Right cardiac atrium (tissue), 5 donors: ENCODE data around the gene FPGS. TPM values are rescaled to one million over a fixed set of nuclear protein-coding genes. Genes with fewer than 3 reads are reported as not detected.
"Not testable (repeated sequence)": the region's sequence is repeated elsewhere in the genome, so short reads cannot be mapped to it uniquely, and the experiment has no call there.

Source experiments
- ATAC-seq, 2 donors: fragments of 200-7000 bp; cut with Tn5 transposase; one replicate each; pipeline versions ENCODE4 v1.8.0 to v1.9.1; 2020; ENCODE audit warnings: moderate library complexity in 2 of 2, mild to moderate bottlenecking in 1 of 2
- DNase-seq, 3 donors: peaks; one replicate each; pipeline ENCODE4 v3.0.0-alpha.2; 2020
- H3K27ac ChIP-seq: one replicate; pipeline ENCODE4 v1.5.1; 2013; ENCODE audit warnings: mild to moderate bottlenecking, low read length, control low read depth, moderate library complexity
- H3K27me3 ChIP-seq: one replicate; pipeline ENCODE4 v1.6.1; 2013; ENCODE audit not compliant: control insufficient read depth, insufficient read depth
- H3K4me1 ChIP-seq: one replicate; pipeline ENCODE4 v1.6.1; 2013; ENCODE audit warnings: low read length; ENCODE audit not compliant: control insufficient read depth, insufficient read depth
- H3K4me3 ChIP-seq: one replicate; pipeline ENCODE4 v1.5.1; 2013; ENCODE audit warnings: low read length, control low read depth
- H3K9me3 ChIP-seq: one replicate; pipeline ENCODE4 v1.6.1; 2013; ENCODE audit warnings: low read length; ENCODE audit not compliant: control insufficient read depth
- WGBS: extraction: QIAGEN DNeasy Blood & Tissue Kit; methylation state at CpG from one replicate; pipeline ENCODE4 v1.1.7; 2013; 5-methylcytosine and 5-hydroxymethylcytosine counted together
- intact Hi-C, 4 donors: fragments of 100-400 bp; cut with DNase I; formaldehyde crosslinking; loops; one replicate each; pipeline versions ENCODE4 v1.11.0 to v1.14.0; 2022 to 2023
- long read RNA-seq, 4 donors: library from polyadenylated mRNA; unstranded; transcript quantifications; one replicate each; pipeline ENCODE4 v2.0.0, GENCODE V29; 2020 to 2021
- polyA plus RNA-seq: library from polyadenylated mRNA; stranded (reverse); fragments of 200-250 nt; gene quantifications from one replicate; pipeline ENCODE4 v1.2.3, GENCODE V29; 2013
- total RNA-seq, 4 donors: library from RNA; stranded (reverse); fragmentation: NEBNext Ultra II Directional; extraction: Animal tissue kit (Norgen Biotek cat#: 25700); gene quantifications; one replicate each; pipeline ENCODE4 v1.2.1, GENCODE V29; 2021
- donor health status: healthy with polysubstance abuse.
- donor health status: DM: no; HTN: yes; CAD: no.
- donor health status: DM: no; HTN: no; CAD: no.
- donor health status: DM: no; HTN: yes; CAD: no; lungs with severe emphysema.
- donor health status: DM: yes; HTN: yes; CAD: no.

Gene FPGS, protein sequence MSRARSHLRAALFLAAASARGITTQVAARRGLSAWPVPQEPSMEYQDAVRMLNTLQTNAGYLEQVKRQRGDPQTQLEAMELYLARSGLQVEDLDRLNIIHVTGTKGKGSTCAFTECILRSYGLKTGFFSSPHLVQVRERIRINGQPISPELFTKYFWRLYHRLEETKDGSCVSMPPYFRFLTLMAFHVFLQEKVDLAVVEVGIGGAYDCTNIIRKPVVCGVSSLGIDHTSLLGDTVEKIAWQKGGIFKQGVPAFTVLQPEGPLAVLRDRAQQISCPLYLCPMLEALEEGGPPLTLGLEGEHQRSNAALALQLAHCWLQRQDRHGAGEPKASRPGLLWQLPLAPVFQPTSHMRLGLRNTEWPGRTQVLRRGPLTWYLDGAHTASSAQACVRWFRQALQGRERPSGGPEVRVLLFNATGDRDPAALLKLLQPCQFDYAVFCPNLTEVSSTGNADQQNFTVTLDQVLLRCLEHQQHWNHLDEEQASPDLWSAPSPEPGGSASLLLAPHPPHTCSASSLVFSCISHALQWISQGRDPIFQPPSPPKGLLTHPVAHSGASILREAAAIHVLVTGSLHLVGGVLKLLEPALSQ
- total RNA-seq (10 to 100 TPM; 34.1 to 53.1 (median 45.6) TPM), polyA plus RNA-seq (30.1 TPM)
- long read RNA-seq, donor 1, transcript FPGS-203 (15 exons, 2,279 nt): major isoform, 92 of 186 reads
- long read RNA-seq, donor 1, transcript FPGS-221 (14 exons, 2,160 nt): minor isoform, 10 of 186 reads
- long read RNA-seq, donor 1, transcript FPGS-201 (15 exons, 2,278 nt): minor isoform, 21 of 186 reads
- long read RNA-seq, donor 1, partial matches to known transcripts: 8 of 186 reads
- long read RNA-seq, donor 1, other reads (novel, unspliced or antisense): 52 of 186 reads
- long read RNA-seq, donor 2, transcript FPGS-203 (15 exons, 2,279 nt): major isoform, 58 of 100 reads
- long read RNA-seq, donor 2, transcript FPGS-201 (15 exons, 2,278 nt): minor isoform, 11 of 100 reads
- long read RNA-seq, donor 2, partial matches to known transcripts: 4 of 100 reads
- long read RNA-seq, donor 2, other reads (novel, unspliced or antisense): 20 of 100 reads
- long read RNA-seq, donor 3, transcript FPGS-204 (14 exons, 2,230 nt): minor isoform, 9 of 423 reads
- long read RNA-seq, donor 3, transcript FPGS-201 (15 exons, 2,278 nt): minor isoform, 53 of 423 reads
- long read RNA-seq, donor 3, transcript FPGS-203 (15 exons, 2,279 nt): major isoform, 234 of 423 reads
- long read RNA-seq, donor 3, partial matches to known transcripts: 17 of 423 reads
- long read RNA-seq, donor 3, other reads (novel, unspliced or antisense): 109 of 423 reads
- long read RNA-seq, donor 4, transcript FPGS-203 (15 exons, 2,279 nt): major isoform, 78 of 137 reads
- long read RNA-seq, donor 4, transcript FPGS-201 (15 exons, 2,278 nt): minor isoform, 12 of 137 reads
- long read RNA-seq, donor 4, partial matches to known transcripts: 4 of 137 reads
- long read RNA-seq, donor 4, other reads (novel, unspliced or antisense): 35 of 137 reads

DNA sequence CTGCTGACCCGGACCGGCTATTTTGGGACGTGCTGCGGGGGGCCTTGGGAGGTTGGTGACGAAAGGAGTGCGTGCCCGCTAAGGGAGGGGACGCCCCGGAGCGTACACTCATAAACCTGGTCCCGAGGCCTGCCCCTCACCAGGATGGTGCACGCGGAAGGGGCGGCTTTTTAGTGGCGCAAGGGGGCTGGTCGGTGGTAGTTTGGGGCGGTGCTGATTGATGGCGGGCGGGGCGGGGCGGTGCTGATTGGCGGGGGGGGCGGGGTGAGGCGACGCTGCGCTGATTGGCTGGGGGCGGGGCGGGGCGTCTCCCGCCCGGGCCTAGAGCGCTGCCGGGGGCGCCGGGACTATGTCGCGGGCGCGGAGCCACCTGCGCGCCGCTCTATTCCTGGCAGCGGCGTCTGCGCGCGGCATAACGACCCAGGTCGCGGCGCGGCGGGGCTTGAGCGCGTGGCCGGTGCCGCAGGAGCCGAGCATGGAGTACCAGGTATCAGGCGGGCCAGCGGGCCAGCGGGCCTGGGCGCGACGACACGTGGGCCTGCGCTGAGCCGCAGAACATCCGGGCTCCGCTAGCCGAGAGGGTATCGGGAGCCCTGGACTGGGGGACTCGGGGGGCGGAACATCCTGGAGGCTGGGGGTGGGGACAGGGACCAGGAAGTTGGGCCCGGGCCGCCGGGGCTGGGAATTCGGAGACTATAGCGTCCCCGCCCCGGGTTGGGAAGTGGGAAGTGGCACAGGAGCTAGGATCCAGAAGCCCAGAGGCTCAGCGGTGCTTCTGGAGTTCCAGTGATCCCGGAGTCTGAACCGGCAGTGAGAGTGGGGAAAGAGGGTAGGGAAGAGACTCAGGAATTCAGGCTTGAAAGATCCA is at the start of gene FPGS:
TSS of gene FPGS (plus strand) at position 307 of the 868 bp plus-strand sequence. CDS start at position 350, 43 bp downstream.
- Histone ChIP-seq H3K4me3 (peak within 1 kb of the TSS; percentile 87), H3K4me1 (peaks cover 4% of the 10 kb centered on the region), H3K9me3 (no peaks in the 10 kb centered on the region), H3K27ac (peak within 1 kb of the TSS; percentile 97), H3K27me3 (no peaks in the 10 kb centered on the region)
- ATAC-seq (peak; percentile 92 to 94), DNase-seq (peak; percentile 95 to 97 (median 96))
- under 1% methylated on average over 83 of the region's 83 CpGs for WGBS
- intact Hi-C loops: loop anchor here in 2 of 4 donors (5.0 to 10.0 kb wide), 2 partner anchors 72 to 114 kb away; partner anchors contain the start of genes AK1 (in 2 of the 2) and ST6GALNAC4 (in 1 of the 2)

DNA sequence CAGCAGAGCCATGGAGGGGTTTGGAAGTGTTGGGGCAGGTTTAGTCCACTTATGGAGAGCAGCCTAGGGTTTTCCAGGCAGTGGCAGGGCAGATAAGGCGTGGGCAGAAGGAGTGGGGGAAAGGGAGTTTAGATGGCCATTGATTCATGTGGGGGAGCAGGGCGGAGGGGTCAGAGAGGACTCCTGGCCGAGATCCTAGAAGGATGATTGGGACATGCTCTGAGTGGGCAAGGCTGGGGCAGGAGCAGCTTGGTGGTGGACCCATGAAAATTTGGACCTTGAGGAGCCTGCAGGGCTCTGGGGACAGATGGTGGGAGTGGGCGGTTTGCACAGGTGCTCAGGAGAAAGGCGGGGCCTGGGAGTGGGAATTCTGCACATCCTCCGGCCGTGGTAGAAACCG is 49.5 kb upstream of the FPGS start:
- Histone ChIP-seq H3K27me3 (no peaks in the 10 kb centered on the region), H3K4me1 (no peaks in the 10 kb centered on the region), H3K9me3 (no peaks in the 10 kb centered on the region), H3K27ac (no peak overlapping the region), H3K4me3 (no peak overlapping the region)
- intact Hi-C loops: no loop called here
- peak in 1 of 3 donors; percentile 20 for DNase-seq
- no peak for ATAC-seq
- 77% methylated on average over 8 of the region's 8 CpGs for WGBS

DNA sequence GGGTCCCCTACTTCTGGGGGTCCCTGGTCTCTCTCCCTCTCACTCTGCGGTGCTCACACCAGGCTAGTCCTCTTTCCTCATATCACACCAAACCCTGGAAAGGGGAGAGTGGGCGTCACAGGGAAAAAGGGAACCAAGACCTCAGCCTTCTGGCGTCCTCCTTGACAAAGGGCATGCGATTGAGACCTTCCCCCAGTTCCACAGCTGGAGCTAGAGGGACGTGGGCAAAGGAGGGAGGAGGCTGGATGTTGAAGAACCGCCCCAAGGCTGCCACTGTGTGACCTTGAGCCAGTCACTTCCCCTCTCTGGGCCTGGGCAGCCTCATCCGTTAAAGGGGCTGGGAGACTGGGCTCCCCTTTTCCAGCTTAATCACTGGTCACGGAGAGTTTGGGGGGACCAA is 49.1 kb upstream of the FPGS start:
- no peaks in the 10 kb centered on the region for H3K27me3 ChIP-seq
- H3K4me3 ChIP-seq: no peak overlapping the region
- intact Hi-C loops: no loop called here
- WGBS: 78% methylated on average over 8 of the region's 8 CpGs
- ATAC-seq: peak in 1 of 2 donors; percentile 4
- no peaks in the 10 kb centered on the region for H3K4me1 ChIP-seq
- peak in 1 of 3 donors; percentile 28 for DNase-seq
- H3K9me3 ChIP-seq: no peaks in the 10 kb centered on the region
- H3K27ac ChIP-seq: no peak overlapping the region

DNA sequence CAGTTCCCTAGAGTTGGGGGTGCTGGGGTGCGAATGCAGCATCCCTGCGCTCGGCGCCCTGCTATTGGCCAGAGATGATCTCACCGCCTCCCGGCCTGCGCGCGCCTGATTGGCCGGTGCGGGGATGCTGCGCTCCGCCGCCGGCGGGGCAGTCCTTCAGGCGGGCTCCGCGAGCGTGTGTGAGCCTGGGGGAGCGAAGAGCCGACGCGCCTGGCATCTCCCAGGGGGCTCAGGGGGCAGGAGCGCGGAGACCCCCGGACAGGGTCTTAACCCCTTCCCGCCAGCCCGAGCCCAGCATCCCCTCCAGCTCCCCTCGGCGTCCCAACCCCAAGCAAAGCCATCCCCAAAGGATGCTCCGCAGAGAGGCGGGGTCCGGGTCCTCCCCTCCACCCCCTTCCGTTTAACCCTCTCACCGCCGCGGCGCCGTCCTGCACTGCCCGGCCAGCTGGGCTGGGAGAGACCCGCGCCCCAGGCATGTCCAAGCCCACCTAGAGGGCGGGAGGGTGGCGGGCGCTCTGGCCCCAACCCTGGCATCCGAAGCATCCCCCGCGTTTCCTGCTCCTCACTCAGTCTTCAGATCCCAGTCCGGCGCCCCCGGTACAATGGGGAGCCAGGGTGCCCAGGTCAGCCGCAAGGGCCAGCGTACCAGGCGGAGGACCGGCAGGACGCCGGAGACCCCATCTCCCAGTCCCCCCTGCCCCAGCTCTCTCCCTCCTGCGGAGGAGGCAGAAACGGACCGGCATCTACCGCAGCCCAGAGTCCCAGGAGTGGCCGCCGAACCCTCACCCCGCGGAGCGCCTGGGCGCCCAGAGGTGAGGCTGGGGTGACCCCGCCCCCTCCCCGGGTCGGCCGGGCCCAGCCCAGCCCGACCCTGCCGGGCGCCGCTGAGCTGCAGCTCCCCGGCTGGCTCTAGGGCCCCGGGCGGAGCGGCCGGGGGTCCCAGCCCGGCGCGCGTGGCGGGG is 48.3 kb upstream of the FPGS start:
- 29% methylated on average over 86 of the region's 86 CpGs for WGBS
- no peak overlapping the region for H3K27ac ChIP-seq
- peak; percentile 27 to 38 for ATAC-seq

DNA sequence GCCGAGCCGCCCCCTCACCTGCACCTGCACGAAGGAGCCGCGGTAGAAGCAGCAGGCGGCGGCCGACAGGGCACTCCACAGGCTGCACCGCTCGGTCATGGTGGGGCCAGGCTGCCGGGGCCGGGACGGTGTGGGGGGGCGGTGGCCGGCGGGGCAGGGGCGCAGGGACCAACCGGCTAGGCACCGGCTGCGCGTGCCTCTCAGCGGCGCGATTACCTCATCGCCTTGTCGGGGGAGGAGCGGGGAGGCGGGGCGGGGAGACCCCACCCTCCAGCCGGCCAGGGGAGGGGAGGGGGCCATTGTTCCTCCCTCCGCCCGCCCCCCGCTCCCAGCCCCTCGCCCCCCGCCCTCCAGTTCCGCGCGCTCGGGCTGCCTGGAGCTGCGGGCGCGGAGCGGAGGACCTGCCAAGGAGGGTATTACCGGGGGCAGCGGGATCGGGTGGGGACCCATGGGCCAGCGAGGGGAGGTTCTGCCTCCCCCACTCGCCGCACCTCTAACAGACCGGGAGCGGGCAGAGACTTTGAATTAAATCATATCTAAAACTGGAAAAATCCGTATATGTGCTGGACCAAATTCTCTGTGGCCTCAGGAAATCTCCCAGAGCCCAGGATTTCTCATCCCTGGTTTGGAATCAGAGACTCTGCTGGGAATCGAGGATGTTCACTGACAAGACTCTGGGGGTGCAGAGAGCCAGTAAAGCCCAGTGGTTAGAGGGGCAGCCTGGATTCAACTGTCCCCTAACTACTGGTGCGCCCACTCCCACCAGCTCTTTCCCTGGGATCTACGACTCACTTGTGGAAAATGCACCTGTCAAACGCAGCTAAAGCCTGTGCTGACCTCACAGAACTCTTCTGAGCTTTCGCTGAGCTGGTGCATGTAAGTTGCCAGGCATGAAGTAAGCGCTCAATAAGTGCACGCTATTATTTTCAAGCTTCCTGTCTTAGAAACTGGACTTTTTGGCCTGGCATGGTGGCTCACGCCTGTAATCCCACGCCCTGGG is 47.3 kb upstream of the FPGS start:
- no peaks in the 10 kb centered on the region for H3K27me3 ChIP-seq
- WGBS: 19% methylated on average over 60 of the region's 61 CpGs
- peak in 1 of 3 donors; percentile 57 for DNase-seq
- no peaks in the 10 kb centered on the region for H3K9me3 ChIP-seq
- H3K4me1 ChIP-seq: no peaks in the 10 kb centered on the region
- no peak overlapping the region for H3K27ac ChIP-seq
- intact Hi-C loops: no loop called here
- H3K4me3 ChIP-seq: peak overlapping the region; percentile 32
- peak; percentile 48 to 70 for ATAC-seq

More for the DNA sequence above, 48.3 kb upstream of the FPGS start:
- peak in 1 of 3 donors; percentile 52 for DNase-seq
- H3K4me1 ChIP-seq: no peaks in the 10 kb centered on the region
- no peaks in the 10 kb centered on the region for H3K27me3 ChIP-seq
- intact Hi-C loops: no loop called here
- H3K4me3 ChIP-seq: peak overlapping the region; percentile 32
- H3K9me3 ChIP-seq: no peaks in the 10 kb centered on the region

DNA sequence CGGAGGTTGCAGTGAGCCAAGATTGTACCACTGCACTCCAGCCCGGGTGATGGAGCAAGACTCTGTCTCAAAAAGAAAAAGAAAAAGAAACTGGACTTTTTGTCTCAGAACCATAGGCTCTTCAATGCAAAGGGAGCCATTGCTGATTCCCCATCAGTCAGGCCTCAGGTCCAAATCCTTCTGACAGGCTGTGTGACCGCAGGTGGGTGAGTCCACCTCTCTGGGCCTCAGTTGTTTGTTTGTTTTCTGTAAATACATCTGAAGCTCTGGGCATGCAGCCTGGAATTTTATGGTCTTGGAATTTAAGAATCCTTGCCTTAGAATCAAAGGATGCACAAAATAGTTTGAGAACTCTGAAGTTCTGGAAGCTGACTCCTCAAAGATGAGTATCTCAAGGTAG is 46.4 kb upstream of the FPGS start:
- H3K9me3 ChIP-seq: no peaks in the 10 kb centered on the region
- 90% methylated on average over 3 of the region's 3 CpGs for WGBS
- ATAC-seq (no peak), DNase-seq (peak in 1 of 3 donors; percentile 2)
- intact Hi-C loops: no loop called here
- no peak overlapping the region for H3K4me3 ChIP-seq
- H3K27me3 ChIP-seq: no peaks in the 10 kb centered on the region
- no peaks in the 10 kb centered on the region for H3K4me1 ChIP-seq
- H3K27ac ChIP-seq: no peak overlapping the region

DNA sequence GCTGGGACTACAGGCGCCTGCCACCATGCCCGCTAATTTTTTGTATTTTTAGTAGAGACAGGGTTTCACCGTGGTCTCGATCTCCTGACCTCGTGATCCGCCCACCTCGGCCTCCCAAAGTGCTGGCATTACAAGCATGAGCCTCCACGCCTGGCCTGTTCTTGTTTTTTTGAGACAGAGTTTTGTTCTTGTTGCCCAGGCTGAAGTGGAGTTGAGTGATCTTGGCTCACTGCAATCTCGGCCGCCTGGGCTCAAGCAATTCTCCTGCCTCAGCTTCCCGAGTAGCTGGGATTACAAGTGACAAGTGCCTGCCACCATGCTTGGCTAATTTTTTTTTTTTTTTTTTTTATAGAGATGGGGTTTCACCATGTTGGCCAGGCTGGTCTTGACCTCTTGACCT is 45.9 kb upstream of the FPGS start:
- H3K4me3 ChIP-seq, ATAC-seq, H3K9me3 ChIP-seq, intact Hi-C loops, H3K27ac ChIP-seq, H3K27me3 ChIP-seq, H3K4me1 ChIP-seq: not testable (repeated sequence)
- peak in 1 of 3 donors; percentile 11 for DNase-seq
- 77% methylated on average over 11 of the region's 11 CpGs for WGBS

DNA sequence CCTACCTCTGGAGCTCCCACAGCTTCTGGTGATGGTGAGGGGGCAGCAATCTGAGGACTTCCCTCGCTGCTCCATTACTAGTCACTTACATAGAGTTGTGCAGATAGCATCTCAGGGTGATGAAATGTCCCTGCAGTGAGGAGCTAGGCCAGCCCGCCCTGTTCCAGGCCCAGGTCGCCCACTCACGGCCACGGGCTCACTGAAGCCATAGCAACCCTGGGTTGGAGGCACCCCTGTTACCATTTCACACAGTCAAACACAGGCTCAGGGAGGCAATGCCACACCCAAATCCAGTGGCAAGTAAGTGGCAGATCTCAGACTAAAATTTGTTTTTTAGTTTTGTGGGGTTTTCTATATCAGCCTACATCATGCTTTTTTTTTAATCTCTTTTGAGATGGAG is 43.8 kb upstream of the FPGS start:
- H3K27ac ChIP-seq: no peak overlapping the region
- no peak overlapping the region for H3K4me3 ChIP-seq
- H3K27me3 ChIP-seq: no peaks in the 10 kb centered on the region
- H3K4me1 ChIP-seq: peaks cover 2% of the 10 kb centered on the region
- WGBS: 71% methylated on average over 5 of the region's 5 CpGs
- DNase-seq (peak in 1 of 3 donors; percentile 28), ATAC-seq (no peak)
- no peaks in the 10 kb centered on the region for H3K9me3 ChIP-seq
- intact Hi-C loops: no loop called here
